SU-DHL-6 (cell line): ENCODE results near the gene CTRB2.

Experiments used
- CTCF ChIP-seq: fragments of 200-600 bp; sonication (generic); IDR thresholded peaks from one replicate; pipeline ENCODE4 v1.5.1; 2017; ENCODE audit warnings: antibody characterized with exemption, mild to moderate bottlenecking, low read length, moderate library complexity; ENCODE audit not compliant: insufficient read depth, poor library complexity, severe bottlenecking
- EZH2phosphoT487 ChIP-seq: fragments of 200-600 bp; sonication (generic), shearing (Covaris generic); conservative IDR thresholded peaks from 2 replicates; pipeline ENCODE4 v1.6.1; 2018; ENCODE audit warnings: mild to moderate bottlenecking, antibody characterized with exemption, low read length, moderate library complexity, mixed read lengths

GRCh38 chr16:75236736-75237397 lies 29.9 kb upstream of the CTRB2 start:
- no peak for TF ChIP-seq CTCF
- no peak for TF ChIP-seq EZH2phosphoT487
